ENCODE measurements around the gene AQR. TPM values are rescaled to one million over a fixed set of nuclear protein-coding genes. Genes with fewer than 3 reads are reported as not detected.
A peak's percentile ranks its signal among the peaks of the same experiment; 100 is the strongest.

The AQR gene
- polyA plus RNA-seq, 1 experiment = 15.3 TPM

- TF ChIP-seq, protein P1, sequence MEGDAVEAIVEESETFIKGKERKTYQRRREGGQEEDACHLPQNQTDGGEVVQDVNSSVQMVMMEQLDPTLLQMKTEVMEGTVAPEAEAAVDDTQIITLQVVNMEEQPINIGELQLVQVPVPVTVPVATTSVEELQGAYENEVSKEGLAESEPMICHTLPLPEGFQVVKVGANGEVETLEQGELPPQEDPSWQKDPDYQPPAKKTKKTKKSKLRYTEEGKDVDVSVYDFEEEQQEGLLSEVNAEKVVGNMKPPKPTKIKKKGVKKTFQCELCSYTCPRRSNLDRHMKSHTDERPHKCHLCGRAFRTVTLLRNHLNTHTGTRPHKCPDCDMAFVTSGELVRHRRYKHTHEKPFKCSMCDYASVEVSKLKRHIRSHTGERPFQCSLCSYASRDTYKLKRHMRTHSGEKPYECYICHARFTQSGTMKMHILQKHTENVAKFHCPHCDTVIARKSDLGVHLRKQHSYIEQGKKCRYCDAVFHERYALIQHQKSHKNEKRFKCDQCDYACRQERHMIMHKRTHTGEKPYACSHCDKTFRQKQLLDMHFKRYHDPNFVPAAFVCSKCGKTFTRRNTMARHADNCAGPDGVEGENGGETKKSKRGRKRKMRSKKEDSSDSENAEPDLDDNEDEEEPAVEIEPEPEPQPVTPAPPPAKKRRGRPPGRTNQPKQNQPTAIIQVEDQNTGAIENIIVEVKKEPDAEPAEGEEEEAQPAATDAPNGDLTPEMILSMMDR (IDR thresholded peaks at IDR 0.05; ENCODE audit: insufficient read depth, low read depth, low read length) = no peak
- Histone ChIP-seq H3K36me3 (ENCODE audit: control insufficient read depth, insufficient read depth, low read length) (no peaks in the 10 kb centered on the region), H3K4me3 (ENCODE audit: low read depth, low read length) (no peak overlapping the region), H3K27me3 (ENCODE audit: control insufficient read depth, insufficient read depth, low read length) (0 out of 2 replicates have a peak, but pooled peaks cover 1% of the 10 kb centered on the region)
- ChIA-PET CTCF (interaction anchor here (0.6 kb wide), 1 partner anchor 9 kb away, joined by 6 read pairs; no protein-coding TSS in a partner anchor), POLR2A (no interaction called here)
- DNase-seq (ENCODE audit: low read depth) = no peak
Measured at GRCh38 chr15:34993412-34993811, 23.9 kb upstream of the AQR start.

DNA sequence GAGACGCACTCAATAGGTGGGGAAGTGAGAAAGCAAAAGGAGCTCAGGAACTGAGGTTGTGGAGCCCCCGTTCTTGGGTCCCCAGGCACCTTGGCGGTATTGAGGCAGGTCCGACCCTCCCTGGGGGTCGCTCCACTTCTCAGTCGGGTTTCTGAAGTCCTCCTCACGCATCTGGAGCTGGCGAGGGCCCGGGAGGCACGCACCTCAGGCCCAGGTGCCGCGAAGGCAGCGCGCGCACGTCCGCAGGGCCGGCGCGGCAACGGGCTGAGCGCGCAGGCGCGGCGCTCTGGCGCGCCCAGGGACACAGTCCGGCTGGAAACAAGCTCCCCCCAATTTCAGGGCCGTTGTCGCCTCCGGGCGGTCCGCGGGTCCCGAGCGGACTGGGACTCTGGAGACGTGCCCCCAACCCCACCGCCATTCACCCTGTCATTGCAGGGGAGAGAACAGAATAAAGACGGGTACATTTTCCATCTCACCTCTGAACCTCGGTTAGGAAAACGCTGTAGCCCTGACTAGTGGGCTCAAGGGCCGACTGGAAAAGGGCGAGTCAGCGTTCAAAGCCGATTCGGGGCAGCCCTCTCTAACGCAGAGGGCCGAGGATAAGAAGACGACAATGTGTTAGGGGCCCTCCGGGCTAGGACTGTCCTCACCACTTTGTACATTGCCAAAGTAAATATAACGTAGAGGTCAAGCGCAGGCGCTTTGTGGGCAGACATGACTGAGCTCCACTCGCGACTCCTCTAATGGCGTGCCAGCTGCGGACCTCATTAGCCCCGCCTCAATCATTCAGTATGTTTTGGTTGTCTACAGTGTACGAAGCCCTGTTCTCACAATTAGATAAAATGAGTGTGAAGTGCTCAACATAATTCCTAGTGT, 18.7 kb upstream of the AQR start, which contains the start of gene ZNF770:
TSS of gene ZNF770 (minus strand) at position 261 of the 876 bp plus-strand sequence. CDS start 4,853 bp downstream, outside the sequence.
- Histone ChIP-seq H3K27me3 (ENCODE audit: control insufficient read depth, insufficient read depth, low read length) (no peaks in the 10 kb centered on the region), H3K4me3 (ENCODE audit: low read depth, low read length) (peak within 1 kb of the TSS; percentile 65), H3K36me3 (ENCODE audit: control insufficient read depth, insufficient read depth, low read length) (0 out of 2 replicates have a peak, but pooled peaks cover 2% of the 10 kb centered on the region)
- ChIA-PET CTCF (interaction anchor here (0.6 to 3.0 kb wide), 3 partner anchors 17 to 649 kb away, joined by 3 to 20 read pairs (median 3); partner anchors contain the start of gene AQR), POLR2A (interaction anchor here (0.5 to 1.5 kb wide), 3 partner anchors 19 to 636 kb away, joined by 4 to 12 read pairs (median 5); partner anchors contain the start of gene AQR)
- TF ChIP-seq, protein P1 (IDR thresholded peaks at IDR 0.05; ENCODE audit: insufficient read depth, low read depth, low read length) = no peak
- peak; percentile 15 for DNase-seq (ENCODE audit: low read depth)

GRCh38 chr15:34987609-34988026, 18.1 kb upstream of the AQR start:
- ChIA-PET CTCF (interaction anchor here (0.6 to 3.0 kb wide), 3 partner anchors 16 to 648 kb away, joined by 3 to 20 read pairs (median 3); partner anchors contain the start of gene AQR), POLR2A (interaction anchor here (0.6 to 1.5 kb wide), 2 partner anchors 18 to 635 kb away, joined by 5 to 12 read pairs; partner anchors contain the start of gene AQR)
- no peak for DNase-seq (ENCODE audit: low read depth)
- H3K36me3 ChIP-seq (ENCODE audit: control insufficient read depth, insufficient read depth, low read length) = 0 out of 2 replicates have a peak, but pooled peaks cover 2% of the 10 kb centered on the region
- TF ChIP-seq, protein P1 (IDR thresholded peaks at IDR 0.05; ENCODE audit: insufficient read depth, low read depth, low read length) = no peak
- H3K4me3 ChIP-seq (ENCODE audit: low read depth, low read length) = peak overlapping the region; percentile 65
- no peaks in the 10 kb centered on the region for H3K27me3 ChIP-seq (ENCODE audit: control insufficient read depth, insufficient read depth, low read length)

GRCh38 chr15:34986771-34987480, 17.4 kb upstream of the AQR start:
- TF ChIP-seq, protein P1 (IDR thresholded peaks at IDR 0.05; ENCODE audit: insufficient read depth, low read depth, low read length) = no peak
- peak overlapping the region; percentile 65 for H3K4me3 ChIP-seq (ENCODE audit: low read depth, low read length)
- ChIA-PET CTCF (interaction anchor here (1.1 to 3.0 kb wide), 3 partner anchors 11 to 17 kb away, joined by 3 to 20 read pairs (median 6); partner anchors contain the start of gene AQR), POLR2A (no interaction called here)
- H3K27me3 ChIP-seq (ENCODE audit: control insufficient read depth, insufficient read depth, low read length) = no peaks in the 10 kb centered on the region
- 0 out of 2 replicates have a peak, but pooled peaks cover 2% of the 10 kb centered on the region for H3K36me3 ChIP-seq (ENCODE audit: control insufficient read depth, insufficient read depth, low read length)
- no peak for DNase-seq (ENCODE audit: low read depth)
